ENCODE data around the gene DAAM1.
A peak's percentile ranks its signal among the peaks of the same experiment; 100 is the strongest.

Gene DAAM1

GRCh38 chr14:59344016-59344415 lies 155.5 kb downstream of the DAAM1 start:
- DNase-seq = no peak

GRCh38 chr14:59344691-59345455 lies 156.4 kb downstream of the DAAM1 start:
- DNase-seq = no peak

DNA sequence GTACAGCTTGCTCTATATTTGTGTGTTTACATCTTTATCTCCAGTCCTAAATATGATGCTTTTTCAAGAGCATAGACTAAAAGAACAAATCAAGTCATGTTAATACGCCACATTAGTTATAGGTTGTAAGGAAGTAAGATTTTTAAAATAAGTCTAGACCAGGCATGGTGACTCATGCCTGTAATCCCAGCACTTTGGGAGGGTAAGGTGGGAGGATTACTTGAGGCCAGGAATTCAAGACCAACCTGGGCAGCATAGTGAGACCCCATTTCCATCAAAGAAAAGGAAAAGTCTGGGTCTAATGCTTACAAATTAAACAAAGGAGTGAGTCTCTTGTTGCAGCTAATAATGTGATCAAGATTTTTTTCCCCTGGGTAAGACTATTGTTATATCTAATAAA lies 157.9 kb downstream of the DAAM1 start:
- DNase-seq = no peak

- DNase-seq = no peak
These were observed 158.5 kb downstream of the DAAM1 start for GRCh38 chr14:59346796-59347510.

DNA sequence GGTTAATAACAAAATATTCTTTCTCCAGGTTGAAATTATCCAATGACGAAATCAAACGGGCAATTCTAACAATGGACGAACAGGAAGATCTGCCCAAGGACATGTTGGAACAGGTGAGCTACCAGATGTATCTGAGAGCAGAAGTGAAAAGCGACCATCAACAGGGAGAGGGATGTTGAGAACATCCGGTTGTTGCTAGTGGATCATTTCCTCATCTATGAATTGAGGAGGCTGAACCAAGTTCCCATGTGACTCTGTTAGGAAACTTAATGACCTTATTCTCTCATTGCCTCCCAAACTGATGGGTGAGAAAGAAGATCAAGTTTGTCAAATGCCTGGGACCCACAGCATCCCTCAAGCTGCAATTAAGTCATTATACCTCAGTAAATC lies 159.0 kb downstream of the DAAM1 start:
- peak; percentile 22 to 29 for DNase-seq

GRCh38 chr14:59347915-59348314 lies 159.4 kb downstream of the DAAM1 start:
- no peak for DNase-seq

- DNase-seq = no peak
These were observed 160.8 kb downstream of the DAAM1 start for GRCh38 chr14:59349258-59349701.

DNA sequence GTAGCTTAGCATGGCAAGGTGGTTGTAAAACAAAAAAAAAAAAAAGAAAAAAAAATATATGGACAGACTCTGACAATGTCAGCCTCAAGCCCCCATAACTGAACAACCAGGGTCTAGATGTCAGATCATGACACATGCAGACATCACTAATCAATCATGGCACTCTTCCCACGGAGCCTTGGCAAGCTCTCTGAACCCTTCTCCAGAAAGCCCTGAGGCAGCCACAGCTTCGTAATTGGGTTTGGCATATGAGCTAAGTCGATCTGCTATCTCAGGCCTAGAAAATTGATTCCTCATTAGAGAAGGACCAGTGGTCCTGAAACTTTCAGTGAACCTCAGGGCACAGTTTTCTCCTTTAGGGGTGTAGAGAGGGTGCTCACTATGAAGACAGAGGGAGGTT lies 164.5 kb downstream of the DAAM1 start:
- DNase-seq = no peak

DNA sequence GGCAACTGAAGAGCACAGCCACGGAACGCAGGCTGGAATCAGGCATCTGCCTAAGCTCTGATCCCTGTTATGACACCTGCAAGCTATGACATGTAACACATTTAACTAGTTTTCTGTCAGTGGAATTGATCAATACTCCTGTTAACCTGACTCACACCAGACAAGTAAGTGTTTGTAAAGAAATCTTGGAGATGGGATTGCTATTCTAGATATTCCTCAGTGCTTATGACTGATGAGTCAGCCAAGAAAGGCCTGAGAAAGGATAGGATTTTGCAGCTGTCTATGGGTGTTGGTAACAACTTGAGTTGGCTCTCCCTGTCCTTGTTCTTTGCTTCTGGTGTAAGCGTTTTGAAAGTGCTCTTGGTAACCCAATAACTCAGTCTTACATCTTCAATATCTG lies 166.2 kb downstream of the DAAM1 start:
- no peak for DNase-seq

DNA sequence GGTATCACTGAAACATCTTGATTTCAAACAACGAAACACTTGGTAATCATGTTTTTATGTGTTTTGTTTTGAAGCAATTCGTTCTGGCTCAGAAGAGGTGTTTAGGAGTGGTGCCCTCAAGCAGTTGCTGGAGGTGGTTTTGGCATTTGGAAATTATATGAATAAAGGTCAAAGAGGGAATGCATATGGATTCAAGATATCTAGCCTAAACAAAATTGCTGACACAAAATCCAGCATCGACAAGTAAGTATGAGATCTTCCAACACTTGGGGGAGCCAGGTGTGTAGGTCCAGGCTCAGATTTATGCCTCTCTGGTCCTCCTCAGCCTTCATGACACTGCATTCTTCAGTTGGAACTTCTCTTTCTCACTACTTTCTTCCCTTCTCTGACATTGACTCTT lies 166.6 kb downstream of the DAAM1 start:
- no peak for DNase-seq

- no peak for DNase-seq
These were observed 167.8 kb downstream of the DAAM1 start for GRCh38 chr14:59356312-59356711.

DNA sequence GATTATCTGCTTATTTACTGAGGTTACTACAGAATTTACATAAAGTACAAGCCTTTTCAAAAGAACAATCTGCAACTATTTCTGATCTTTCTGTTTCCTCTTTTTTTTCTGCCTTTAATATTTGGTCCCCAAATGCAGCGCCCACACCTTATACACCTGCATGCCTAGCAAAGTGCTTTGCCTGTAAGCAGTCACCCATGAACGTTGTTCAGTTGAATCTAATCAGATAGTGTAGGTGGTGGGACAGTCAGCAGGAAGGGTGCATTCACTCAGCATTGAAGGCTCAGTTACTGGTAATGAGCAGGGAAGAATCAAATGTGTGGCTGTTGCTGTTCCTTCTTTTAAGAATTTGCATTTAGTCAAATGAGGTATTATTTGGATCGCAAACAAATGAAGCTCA lies 168.3 kb downstream of the DAAM1 start:
- no peak for DNase-seq

DNA sequence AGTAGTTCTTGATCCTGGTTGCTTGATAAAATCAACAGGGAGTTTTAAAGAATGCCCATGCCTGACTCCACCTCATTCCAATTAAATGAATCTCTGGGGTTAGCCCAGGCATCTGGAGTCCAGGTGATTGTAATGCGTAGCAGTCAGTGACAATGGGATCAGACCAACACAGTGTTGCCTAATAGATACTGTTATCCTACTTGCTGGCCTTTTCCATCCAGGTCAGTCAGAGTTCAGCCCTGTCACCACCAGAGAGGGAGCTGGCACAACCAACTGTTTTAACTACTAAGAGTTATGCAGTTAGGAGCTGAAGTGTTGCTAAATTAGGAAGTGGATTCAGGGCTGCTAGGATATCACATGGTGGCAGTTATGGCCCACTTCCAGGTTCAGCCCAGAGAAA lies 169.6 kb downstream of the DAAM1 start:
- peak; percentile 50 to 59 for DNase-seq

- no peak for DNase-seq
These were observed 170.3 kb downstream of the DAAM1 start for GRCh38 chr14:59358784-59359183.

DNA sequence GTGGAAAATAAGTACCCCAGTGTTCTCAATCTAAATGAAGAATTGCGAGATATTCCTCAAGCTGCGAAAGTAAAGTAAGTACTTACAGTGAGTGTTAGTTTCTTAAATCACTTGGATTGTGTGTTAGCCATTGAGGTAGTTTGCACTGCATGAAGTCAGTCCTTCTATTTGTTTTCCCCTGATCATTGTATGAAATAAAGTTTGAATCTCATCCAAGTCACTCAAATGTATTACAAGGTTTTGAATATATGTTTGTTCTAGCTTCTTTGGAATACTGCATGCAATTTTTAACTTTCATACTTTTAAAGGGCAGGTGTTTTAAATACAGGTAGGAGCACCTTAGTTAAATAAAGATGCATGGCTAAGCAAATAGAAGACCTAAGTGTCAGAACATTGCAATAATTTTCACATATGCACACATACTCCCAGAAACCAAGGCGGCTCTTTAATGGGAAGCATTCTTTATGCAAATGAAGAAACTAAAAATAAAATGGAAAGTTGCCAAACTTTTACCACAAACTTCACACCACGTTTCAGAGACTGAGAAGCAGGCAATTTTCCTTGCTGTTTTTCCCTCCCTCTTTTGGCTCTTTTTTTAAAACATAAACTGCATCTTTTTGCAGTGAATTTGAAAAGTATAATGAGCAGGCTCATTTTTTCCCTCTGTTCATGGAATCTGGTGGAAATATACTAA lies 171.1 kb downstream of the DAAM1 start:
- peak; percentile 23 to 68 for DNase-seq

DNA sequence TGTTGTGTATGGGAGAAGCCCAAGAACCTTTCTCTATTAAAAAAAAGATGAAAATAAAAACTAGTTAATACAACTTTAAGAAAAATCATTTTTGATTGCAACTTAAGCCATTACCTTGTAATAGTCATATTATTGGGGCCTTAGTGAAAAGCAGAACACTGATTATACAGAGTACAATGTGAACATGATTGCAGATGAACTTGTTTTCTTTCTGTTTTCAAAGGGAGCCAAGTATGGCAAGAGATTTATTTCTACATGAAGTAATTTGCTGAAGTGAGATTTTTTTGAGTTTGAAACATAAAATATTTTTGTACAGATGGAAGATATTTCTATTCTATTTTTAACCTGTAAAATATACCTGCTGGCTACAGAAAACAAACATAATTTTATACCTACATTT lies 171.8 kb downstream of the DAAM1 start:
- no peak for DNase-seq

DNA sequence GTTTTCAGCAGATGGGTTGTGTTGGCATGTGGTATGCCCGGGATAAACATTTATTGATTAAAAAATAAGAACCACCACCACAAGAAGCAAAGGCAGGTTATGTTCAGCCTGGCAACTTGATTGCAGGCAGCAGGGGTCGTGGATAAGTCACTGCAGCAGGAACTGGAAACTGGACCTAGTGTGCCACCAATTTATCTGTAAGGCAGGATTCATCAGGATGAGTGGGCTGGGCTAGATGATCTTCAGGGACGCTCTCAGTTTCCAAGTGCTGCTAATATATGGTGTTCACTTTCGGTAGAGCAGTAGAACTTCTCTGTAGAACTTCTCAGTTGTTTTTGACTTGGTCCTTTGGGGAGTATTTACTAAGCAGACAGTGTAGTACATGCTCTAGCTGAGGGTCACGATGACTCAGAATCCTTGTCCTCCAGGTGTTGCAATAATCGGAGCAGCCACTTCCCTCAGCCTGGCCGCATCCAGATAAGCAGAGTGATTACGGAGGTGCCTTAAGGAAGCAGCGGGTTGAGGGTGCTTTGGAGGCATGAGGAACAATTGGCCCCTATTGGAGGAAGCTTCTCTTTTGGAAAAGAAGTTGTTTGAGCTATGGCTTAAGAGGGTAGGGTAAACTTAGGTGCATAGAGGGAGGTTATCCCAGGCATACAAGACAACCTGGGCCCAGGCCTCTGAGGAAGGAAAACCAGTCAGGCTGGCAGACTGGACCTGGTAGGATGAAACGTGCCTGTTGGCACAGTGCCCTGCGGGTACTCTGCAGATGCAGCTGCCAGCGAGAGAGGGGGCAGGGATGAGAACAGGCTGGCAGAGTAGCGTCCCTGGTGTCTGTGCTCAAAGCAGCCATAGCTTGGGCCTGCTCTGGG lies 172.7 kb downstream of the DAAM1 start:
- DNase-seq = peak; percentile 78 to 88

DNA sequence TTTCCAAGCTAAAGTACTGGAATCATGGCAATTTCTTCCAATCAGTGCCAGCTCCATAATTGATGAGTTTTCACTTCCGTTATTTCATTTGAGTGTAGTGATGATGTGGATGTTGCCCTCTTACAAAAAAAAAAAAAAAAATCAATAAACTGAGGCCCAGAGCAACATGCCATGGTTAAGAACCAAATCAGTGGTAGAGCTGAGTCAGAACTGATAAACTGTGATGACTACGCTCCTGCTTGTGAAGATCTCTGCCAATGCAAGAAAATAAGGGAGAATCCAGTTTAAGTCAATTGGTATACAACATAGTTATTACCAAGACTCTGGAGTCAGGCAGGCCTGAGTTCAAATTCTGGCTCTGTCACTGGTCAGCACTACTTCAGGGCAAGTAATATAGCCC lies 174.0 kb downstream of the DAAM1 start:
- no peak for DNase-seq

- DNase-seq = no peak
These were observed 175.2 kb downstream of the DAAM1 start for GRCh38 chr14:59363531-59364226.

GRCh38 chr14:59370158-59370742 lies 181.8 kb downstream of the DAAM1 start:
- no peak for DNase-seq

- no peak for DNase-seq
These were observed 183.3 kb downstream of the DAAM1 start for GRCh38 chr14:59371771-59372170.

DNA sequence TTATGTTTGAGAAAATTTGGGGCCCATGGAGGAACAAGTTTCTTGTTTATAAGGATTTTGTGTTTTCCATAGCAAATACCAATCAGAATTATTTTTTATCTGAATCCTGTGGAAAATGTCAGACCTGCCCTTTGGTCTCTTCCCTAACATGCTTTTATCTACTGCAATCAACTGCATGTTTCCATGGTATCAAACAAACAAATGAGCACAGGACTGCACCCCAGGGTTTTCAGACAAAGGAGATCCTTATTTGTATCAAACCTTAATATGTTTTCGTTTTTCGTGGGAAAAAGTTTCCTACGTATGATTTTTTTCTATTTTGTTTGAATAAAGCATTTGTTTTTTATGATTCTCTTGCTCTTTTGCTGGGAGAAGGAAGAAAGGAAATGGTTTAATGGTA lies 185.6 kb downstream of the DAAM1 start:
- DNase-seq = no peak
